GM12892 (cell line): ENCODE measurements around the gene CCSER2.
A peak's percentile ranks its signal among the peaks of the same experiment; 100 is the strongest.
"Not testable (repeated sequence)": the region's sequence is repeated elsewhere in the genome, so short reads cannot be mapped to it uniquely, and the experiment has no call there.

ENCODE experiments used
- DNase-seq: peaks from one replicate; pipeline ENCODE4 v3.0.0; 2011; ENCODE audit not compliant: insufficient read length
- FAIRE-seq: peaks from 2 replicates; lab custom pipeline; 2011; peaks lifted over from hg19 to GRCh38; lab: Jason Lieb, UNC
- POLR2A ChIP-seq: IDR thresholded peaks from 2 replicates; pipeline ENCODE4 v1.6.1; 2011; ENCODE audit warnings: low read depth, low read length, control low read depth
- POLR2AphosphoS5 ChIP-seq: IDR thresholded peaks from 2 replicates; pipeline ENCODE4 v1.6.1; 2011; ENCODE audit warnings: low read depth, low read length, control low read depth
- TAF1 ChIP-seq: IDR thresholded peaks from 2 replicates; pipeline ENCODE4 v1.6.1; 2011; ENCODE audit warnings: low read depth, mild to moderate bottlenecking, control low read depth, low read length, borderline replicate concordance

CCSER2 gene

GRCh38 chr10:84317174-84317573 lies 11.2 kb upstream of the CCSER2 start:
- DNase-seq, result no peak
- TF ChIP-seq POLR2A, result no peak
- no peak for TF ChIP-seq TAF1
- no peak for FAIRE-seq

- FAIRE-seq (no peak), DNase-seq (no peak)
- no peak for TF ChIP-seq POLR2A
- no peak for TF ChIP-seq TAF1
- TF ChIP-seq POLR2AphosphoS5, result no peak
These were observed 6.5 kb upstream of the CCSER2 start for GRCh38 chr10:84321902-84322301.

GRCh38 chr10:84323566-84323965 lies 4.8 kb upstream of the CCSER2 start:
- FAIRE-seq, DNase-seq: not testable (repeated sequence)

DNA sequence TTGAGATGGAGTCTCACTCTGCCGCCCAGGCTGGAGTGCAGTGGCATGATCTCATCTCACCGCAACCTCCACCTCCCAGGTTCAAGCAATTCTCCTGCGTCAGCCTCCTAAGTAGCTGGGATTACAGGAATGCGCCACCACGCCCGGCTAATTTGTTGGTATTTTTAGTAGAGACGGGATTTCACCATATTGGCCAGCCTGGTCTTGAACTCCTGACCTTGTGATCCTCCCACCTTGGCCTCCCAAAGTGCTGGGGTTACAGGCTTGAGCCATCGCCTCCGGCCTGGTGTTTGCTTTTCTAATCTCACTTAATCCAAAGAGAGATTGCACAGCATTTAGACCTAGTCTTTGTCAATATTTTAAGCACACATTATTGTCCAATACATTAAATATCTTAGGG lies 1.4 kb upstream of the CCSER2 start:
- DNase-seq, FAIRE-seq: not testable (repeated sequence)

DNA sequence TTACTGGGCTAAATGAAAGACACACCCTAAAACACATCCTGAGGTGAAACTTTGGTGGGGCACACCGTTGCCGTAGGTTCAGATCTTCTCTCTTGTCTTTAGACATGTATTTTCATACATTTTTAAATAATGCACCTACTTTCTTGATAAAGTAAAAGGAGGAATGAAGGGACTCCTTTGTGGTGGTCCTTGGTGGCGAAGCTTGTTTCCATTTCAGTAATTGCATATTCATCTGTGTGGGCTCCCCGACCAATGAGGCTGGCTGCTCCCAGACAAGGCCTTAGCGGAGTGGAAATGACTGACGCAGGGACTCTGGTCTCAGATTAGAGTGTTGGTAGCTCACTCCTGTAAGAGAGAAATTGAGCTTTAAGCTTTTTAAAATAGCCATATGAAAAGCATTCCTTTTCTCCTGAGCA lies 815 bp downstream of the CCSER2 start:
- TF ChIP-seq POLR2A, result no peak
- TF ChIP-seq TAF1, result no peak
- TF ChIP-seq POLR2AphosphoS5, result no peak
- FAIRE-seq (no peak), DNase-seq (peak; percentile 13)

GRCh38 chr10:84329986-84330651 lies 1.7 kb downstream of the CCSER2 start:
- TF ChIP-seq TAF1, result no peak
- no peak for TF ChIP-seq POLR2A
- no peak for TF ChIP-seq POLR2AphosphoS5
- FAIRE-seq (no peak), DNase-seq (no peak)

- no peak for FAIRE-seq
- no peak for DNase-seq
- TF ChIP-seq POLR2A (no peak), TAF1 (no peak), POLR2AphosphoS5 (no peak)
These were observed 2.7 kb downstream of the CCSER2 start for GRCh38 chr10:84331091-84331490.

DNA sequence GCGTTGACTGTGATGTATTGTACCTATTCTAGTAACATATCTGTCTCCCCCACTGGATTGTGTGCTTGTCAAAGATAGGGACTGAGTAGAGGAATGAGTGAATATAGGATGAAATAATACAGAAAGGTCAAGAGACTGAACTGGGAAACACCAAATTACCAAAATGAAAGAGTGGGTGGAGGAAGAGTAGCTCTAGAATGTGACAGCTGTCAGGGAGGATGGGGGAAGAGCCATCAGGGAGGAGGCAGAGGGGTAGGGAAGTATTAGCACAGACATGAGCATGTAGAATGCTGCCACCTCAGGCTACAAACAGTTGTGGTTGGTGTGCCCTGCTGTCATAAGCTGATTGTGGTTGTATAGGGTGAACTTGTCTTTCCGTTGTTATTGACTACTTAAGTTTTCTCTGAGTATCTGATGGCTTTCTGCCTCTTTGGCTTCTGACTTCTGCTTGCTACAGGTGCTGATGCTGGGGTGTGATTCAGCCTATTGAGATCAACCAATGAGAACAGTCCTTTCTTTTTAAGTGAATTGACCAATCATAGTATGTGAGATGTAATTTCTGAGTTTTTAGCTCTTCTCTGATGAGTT lies 5.6 kb downstream of the CCSER2 start:
- DNase-seq (no peak), FAIRE-seq (peak; percentile 82)
- TF ChIP-seq TAF1 (no peak), POLR2A (no peak), POLR2AphosphoS5 (no peak)

DNA sequence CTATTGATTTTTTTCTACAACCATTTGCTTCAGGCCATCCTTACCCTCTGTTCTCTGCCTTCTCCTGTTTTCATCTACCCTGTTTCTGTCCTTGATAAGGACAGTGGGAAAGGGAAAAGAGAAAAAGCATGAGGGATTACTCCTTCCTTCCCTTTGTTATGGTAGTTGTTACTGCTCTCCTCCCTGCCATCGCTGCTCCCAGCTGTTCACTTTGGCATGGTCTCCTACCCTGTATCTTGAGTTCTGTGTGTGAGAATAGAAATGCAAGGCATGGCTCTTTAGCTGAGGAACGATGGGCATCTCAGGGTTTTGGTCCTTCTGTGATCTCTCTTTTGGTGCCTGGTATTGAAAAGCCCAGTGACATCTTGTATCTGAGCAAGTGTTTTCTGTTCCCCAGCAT lies 6.4 kb downstream of the CCSER2 start:
- no peak for FAIRE-seq
- TF ChIP-seq TAF1 (no peak), POLR2A (no peak), POLR2AphosphoS5 (no peak)
- no peak for DNase-seq

GRCh38 chr10:84335516-84335915 lies 7.1 kb downstream of the CCSER2 start:
- no peak for FAIRE-seq
- DNase-seq, result no peak
- TF ChIP-seq POLR2A, result no peak
- TF ChIP-seq TAF1, result no peak
- TF ChIP-seq POLR2AphosphoS5, result no peak

DNA sequence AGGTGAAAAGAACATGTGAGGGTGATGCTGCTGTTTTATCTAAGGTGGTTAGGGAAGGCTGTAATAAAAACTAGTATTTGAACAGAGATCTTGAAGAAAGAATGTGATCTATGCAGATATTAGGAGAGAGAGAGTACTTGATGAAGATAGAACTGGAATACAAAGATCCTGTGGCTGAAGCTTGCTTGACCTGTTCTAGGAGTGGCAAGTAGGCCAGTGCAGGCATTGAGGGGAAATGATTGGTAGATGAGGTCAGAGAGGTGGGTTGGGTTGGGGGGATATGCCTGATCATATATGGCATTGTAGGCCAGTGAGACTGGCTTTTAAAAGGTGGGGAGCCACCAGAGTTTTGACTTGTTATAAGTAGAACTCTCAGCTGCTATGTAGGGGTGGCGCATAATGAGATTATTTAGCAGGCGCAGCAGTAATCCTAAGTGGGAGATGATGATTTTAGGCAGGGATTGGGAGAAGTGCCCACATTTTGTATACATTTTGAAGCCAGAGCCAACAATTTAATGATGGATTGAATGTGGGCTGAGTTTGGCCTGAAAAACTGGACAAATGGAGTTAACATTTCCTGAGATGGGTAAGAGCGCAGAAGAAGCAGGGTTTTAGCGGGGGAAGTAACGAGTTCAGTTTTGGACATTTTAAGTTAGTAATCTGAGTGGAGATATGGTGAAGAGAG lies 8.2 kb downstream of the CCSER2 start:
- TF ChIP-seq POLR2AphosphoS5, result no peak
- no peak for TF ChIP-seq POLR2A
- no peak for TF ChIP-seq TAF1
- no peak for FAIRE-seq
- DNase-seq, result no peak

- DNase-seq (no peak), FAIRE-seq (no peak)
- TF ChIP-seq POLR2A, result no peak
These were observed 8.8 kb downstream of the CCSER2 start for GRCh38 chr10:84337199-84337598.

DNA sequence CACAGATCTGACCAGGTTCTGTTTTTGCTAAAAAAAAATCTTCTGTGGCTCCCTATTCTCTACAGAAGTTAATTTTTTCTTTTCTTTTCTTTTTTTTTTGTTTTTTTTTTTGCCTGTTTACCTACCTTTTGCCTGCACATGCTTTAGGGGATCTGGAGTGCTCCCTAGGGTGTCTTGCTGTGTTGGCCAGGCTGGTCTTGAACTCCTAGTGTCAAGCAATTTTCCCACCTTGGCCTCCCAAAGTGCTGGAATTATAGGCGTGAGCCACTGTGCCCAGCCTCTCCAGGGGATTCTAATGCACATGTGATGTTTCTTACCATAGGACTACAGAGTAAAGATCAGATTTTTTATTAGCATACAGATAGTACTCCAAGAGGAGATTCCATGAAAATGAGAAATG lies 10.6 kb downstream of the CCSER2 start:
- no peak for TF ChIP-seq POLR2A
- no peak for TF ChIP-seq POLR2AphosphoS5
- no peak for TF ChIP-seq TAF1
- FAIRE-seq (no peak), DNase-seq (no peak)
